ENCODE measurements around the gene PTDSS2. TPM values are rescaled to one million over a fixed set of nuclear protein-coding genes. Genes with fewer than 3 reads are reported as not detected.

PTDSS2 gene
- total RNA-seq, 1 donor from 2014 or later, result 21.6 TPM

GRCh38 chr11:537622-538430 is 87.7 kb downstream of the PTDSS2 start:
- DNase-seq (ENCODE audit: low spot score in 2 of 2) (no peak), FAIRE-seq (no peak)

- FAIRE-seq, result no peak
Measured at GRCh38 chr11:538431-539051, 88.5 kb downstream of the PTDSS2 start.

GRCh38 chr11:539971-540481 is 89.9 kb downstream of the PTDSS2 start:
- DNase-seq (ENCODE audit: low spot score in 2 of 2), result no peak
- no peak for FAIRE-seq

More at GRCh38 chr11:538431-539051, 88.5 kb downstream of the PTDSS2 start:
- DNase-seq (ENCODE audit: low spot score in 2 of 2), result no peak

Small RNAs within 50 kb of the gene (small RNA-seq; reads per million reads assigned to genes)
- gene RN7SL838P, result 0.10 reads per million

Other genes starting within 250 kb of the PTDSS2 start
- gene BET1L, start 242.9 kb upstream of the PTDSS2 start, total RNA-seq, result 5.3 TPM
- 135 TPM for gene RIC8A, start 242.6 kb upstream of the PTDSS2 start, total RNA-seq
- gene SIRT3, start 213.9 kb upstream of the PTDSS2 start, total RNA-seq, result 12.6 TPM
- 102 TPM for gene PSMD13, start 213.3 kb upstream of the PTDSS2 start, total RNA-seq
- gene NLRP6, start 171.9 kb upstream of the PTDSS2 start, total RNA-seq, result not detected
- gene PGGHG, start 161.2 kb upstream of the PTDSS2 start, total RNA-seq, result 0.41 TPM
- not detected for gene IFITM5, start 150.8 kb upstream of the PTDSS2 start, total RNA-seq
- 5.3 TPM for gene IFITM2, start 142.5 kb upstream of the PTDSS2 start, total RNA-seq
- gene IFITM1, start 136.2 kb upstream of the PTDSS2 start, total RNA-seq, result 6.9 TPM
- 1.6 TPM for gene IFITM3, start 129.4 kb upstream of the PTDSS2 start, total RNA-seq
- 88.9 TPM for gene B4GALNT4, start 80.8 kb upstream of the PTDSS2 start, total RNA-seq
- not detected for gene PKP3, start 56.1 kb upstream of the PTDSS2 start, total RNA-seq
- 7.3 TPM for gene SIGIRR, start 35.3 kb upstream of the PTDSS2 start, total RNA-seq
- not detected for gene ANO9, start 8.3 kb upstream of the PTDSS2 start, total RNA-seq
- gene RNH1, start 57.0 kb downstream of the PTDSS2 start, total RNA-seq, result 38.7 TPM
- 43.6 TPM for gene HRAS, start 85.3 kb downstream of the PTDSS2 start, total RNA-seq
- 1.2 TPM for gene LRRC56, start 87.2 kb downstream of the PTDSS2 start, total RNA-seq
- not detected for gene LMNTD2, start 110.5 kb downstream of the PTDSS2 start, total RNA-seq
- 2.0 TPM for gene RASSF7, start 110.7 kb downstream of the PTDSS2 start, total RNA-seq
- 30.6 TPM for gene PHRF1, start 126.2 kb downstream of the PTDSS2 start, total RNA-seq
- 0.82 TPM for gene IRF7, start 165.7 kb downstream of the PTDSS2 start, total RNA-seq
- not detected for gene CDHR5, start 174.7 kb downstream of the PTDSS2 start, total RNA-seq
- gene SCT, start 176.9 kb downstream of the PTDSS2 start, total RNA-seq, result not detected
- not detected for gene DRD4, start 187.0 kb downstream of the PTDSS2 start, total RNA-seq
- 60.3 TPM for gene DEAF1, start 244.9 kb downstream of the PTDSS2 start, total RNA-seq
- 11.8 TPM for gene TMEM80, start 245.5 kb downstream of the PTDSS2 start, total RNA-seq